Ovary (tissue), 9 donors: Measurements from ENCODE around the gene HNF1A. TPM values are rescaled to one million over a fixed set of nuclear protein-coding genes. Genes with fewer than 3 reads are reported as not detected.

Source experiments
- DNase-seq, 5 donors: peaks; one replicate each; pipeline ENCODE4 v3.0.0-alpha.2; 2019 to 2020
- H3K27ac ChIP-seq, 2 donors: fragments of 200-600 bp; one replicate each; pipeline versions ENCODE4 v1.5.1 to v1.8.0; 2019 to 2022
- H3K27me3 ChIP-seq: fragments of 200-600 bp; one replicate; pipeline ENCODE4 v1.8.0; 2022
- H3K36me3 ChIP-seq: fragments of 200-600 bp; sonication (generic); one replicate; pipeline ENCODE4 v1.5.1; 2019
- H3K4me1 ChIP-seq: one replicate; pipeline ENCODE4 v1.8.1; 2013; ENCODE audit warnings: mild to moderate bottlenecking, moderate library complexity; ENCODE audit not compliant: insufficient read depth
- H3K4me3 ChIP-seq: fragments of 200-600 bp; sonication (generic); one replicate; pipeline ENCODE4 v1.5.1; 2017
- H3K9me3 ChIP-seq, 2 donors: fragments of 200-600 bp in 1 of 2; sonication (generic) in 1 of 2; one replicate each; pipeline versions ENCODE4 v1.5.1 to v1.8.1; 2013 to 2019; ENCODE audit warnings: mild to moderate bottlenecking in 1 of 2, moderate library complexity in 1 of 2
- EP300 ChIP-seq: sonication (generic); formaldehyde crosslinking; IDR thresholded peaks from one replicate; pipeline ENCODE4 v1.6.1; 2017; ENCODE audit warnings: antibody characterized with exemption
- POLR2A ChIP-seq: fragments of 450-650 bp; IDR thresholded peaks from one replicate; pipeline ENCODE4 v1.6.1; 2017; ENCODE audit warnings: antibody characterized with exemption, mild to moderate bottlenecking, moderate library complexity
- WGBS, 3 donors: extraction: QIAGEN DNeasy Blood & Tissue Kit in 1 of 3; methylation state at CpG; one replicate each; pipeline versions ENCODE4 v1.1.5 to v1.1.7; 2013 to 2017; 5-methylcytosine and 5-hydroxymethylcytosine counted together
- intact Hi-C, 4 donors: fragments of 100-400 bp; cut with DNase I; formaldehyde crosslinking; loops; one replicate each; pipeline versions ENCODE4 v1.11.0 to v1.15.1; 2022 to 2023
- polyA plus RNA-seq, 2 donors: library from polyadenylated mRNA; stranded (reverse); fragments of 200-250 nt in 1 of 2; fragments of 350-450 nt in 1 of 2; fragmentation: Illumina TruSeq in 1 of 2; extraction: RNeasy Lipid Tissue Mini Kit (QIAGEN cat#74804) in 1 of 2; gene quantifications; one replicate each; pipeline ENCODE4 v1.2.3, GENCODE V29; 2013 to 2014
- total RNA-seq, 7 donors: library from RNA; depleted of rRNA in 2 of 7; stranded (reverse); fragments of >200 nt in 2 of 7; fragmentation: NEBNext Ultra II Directional in 3 of 7; extraction: Animal tissue kit (Norgen Biotek cat#: 25700) in 3 of 7; gene quantifications; one replicate each; pipeline versions ENCODE4 v1.1.0 to v1.2.4, GENCODE V29; 2016 to 2023
- TF ChIP-seq, protein P1 (sequence below), 3 donors: fragments of 450-650 bp in 2 of 3; fragments of 200-600 bp in 1 of 3; IDR thresholded peaks; one replicate each; pipeline versions ENCODE4 v1.5.1 to v1.8.0; 2016 to 2022; ENCODE audit warnings: antibody characterized with exemption in 3 of 3, mild to moderate bottlenecking in 1 of 3
- donor health status: DM: no; HTN: no; CAD: no; lungs with moderate emphysema.
- donor health status: DM: no; HTN: no; CAD: no.
- donor health status: Bipolar disorder and iron deficiency.
- donor health status: DM: yes; HTN: yes; CAD: no.
- donor health status: DM: no; HTN: no; CAD: no.
- donor health status: DM: yes; HTN: yes; CAD: no.

Gene HNF1A
- total and polyA plus RNA-seq, 9 donors: 0.10 to 1.4 (median 0.17) TPM; not detected in 5

DNA sequence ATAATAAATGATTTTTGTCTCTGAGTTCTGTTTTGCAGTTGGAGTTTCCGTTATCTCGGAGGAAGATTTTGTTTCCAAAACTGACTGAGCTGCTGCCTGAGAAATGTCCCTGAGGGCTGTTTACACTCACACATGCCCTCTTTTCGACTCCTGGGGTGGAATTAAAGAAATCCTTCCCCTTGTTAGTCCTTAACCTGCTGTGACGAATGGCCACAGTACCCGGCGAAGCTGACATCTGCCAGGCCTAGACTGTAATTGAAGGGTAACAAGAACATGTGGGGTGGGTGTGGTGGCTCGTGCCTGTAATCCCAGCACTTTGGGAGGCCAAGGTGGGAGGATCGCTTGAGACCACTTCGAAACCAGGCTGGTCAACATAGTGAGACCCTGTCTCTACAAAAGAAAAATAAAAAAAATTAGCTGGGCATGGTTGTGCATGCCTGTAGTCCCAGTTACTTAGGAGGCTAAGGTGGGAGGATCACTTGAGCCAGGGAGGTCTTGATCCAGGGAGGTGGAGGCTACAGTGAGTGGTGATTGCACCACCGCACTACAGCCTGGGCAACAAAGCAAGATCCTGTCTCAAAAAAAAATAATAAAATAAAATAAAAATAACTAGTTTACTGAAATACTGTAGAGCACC, 52.4 kb downstream of the HNF1A start:
- Histone ChIP-seq H3K4me1 (no peaks in the 10 kb centered on the region), H3K27me3 (no peaks in the 10 kb centered on the region), H3K4me3 (no peak overlapping the region), H3K9me3 (no peaks in the 10 kb centered on the region), H3K27ac (no peak overlapping the region), H3K36me3 (no peaks in the 10 kb centered on the region)
- TF ChIP-seq EP300 (no peak), POLR2A (no peak)
- TF ChIP-seq, protein P1, sequence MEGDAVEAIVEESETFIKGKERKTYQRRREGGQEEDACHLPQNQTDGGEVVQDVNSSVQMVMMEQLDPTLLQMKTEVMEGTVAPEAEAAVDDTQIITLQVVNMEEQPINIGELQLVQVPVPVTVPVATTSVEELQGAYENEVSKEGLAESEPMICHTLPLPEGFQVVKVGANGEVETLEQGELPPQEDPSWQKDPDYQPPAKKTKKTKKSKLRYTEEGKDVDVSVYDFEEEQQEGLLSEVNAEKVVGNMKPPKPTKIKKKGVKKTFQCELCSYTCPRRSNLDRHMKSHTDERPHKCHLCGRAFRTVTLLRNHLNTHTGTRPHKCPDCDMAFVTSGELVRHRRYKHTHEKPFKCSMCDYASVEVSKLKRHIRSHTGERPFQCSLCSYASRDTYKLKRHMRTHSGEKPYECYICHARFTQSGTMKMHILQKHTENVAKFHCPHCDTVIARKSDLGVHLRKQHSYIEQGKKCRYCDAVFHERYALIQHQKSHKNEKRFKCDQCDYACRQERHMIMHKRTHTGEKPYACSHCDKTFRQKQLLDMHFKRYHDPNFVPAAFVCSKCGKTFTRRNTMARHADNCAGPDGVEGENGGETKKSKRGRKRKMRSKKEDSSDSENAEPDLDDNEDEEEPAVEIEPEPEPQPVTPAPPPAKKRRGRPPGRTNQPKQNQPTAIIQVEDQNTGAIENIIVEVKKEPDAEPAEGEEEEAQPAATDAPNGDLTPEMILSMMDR (IDR thresholded peaks at IDR 0.05): no peak
- no peak for DNase-seq
- intact Hi-C loops: no loop called here
- 37 to 52% (median 40%) methylated on average over 10 of the region's 10 CpGs for WGBS, 3 donors

DNA sequence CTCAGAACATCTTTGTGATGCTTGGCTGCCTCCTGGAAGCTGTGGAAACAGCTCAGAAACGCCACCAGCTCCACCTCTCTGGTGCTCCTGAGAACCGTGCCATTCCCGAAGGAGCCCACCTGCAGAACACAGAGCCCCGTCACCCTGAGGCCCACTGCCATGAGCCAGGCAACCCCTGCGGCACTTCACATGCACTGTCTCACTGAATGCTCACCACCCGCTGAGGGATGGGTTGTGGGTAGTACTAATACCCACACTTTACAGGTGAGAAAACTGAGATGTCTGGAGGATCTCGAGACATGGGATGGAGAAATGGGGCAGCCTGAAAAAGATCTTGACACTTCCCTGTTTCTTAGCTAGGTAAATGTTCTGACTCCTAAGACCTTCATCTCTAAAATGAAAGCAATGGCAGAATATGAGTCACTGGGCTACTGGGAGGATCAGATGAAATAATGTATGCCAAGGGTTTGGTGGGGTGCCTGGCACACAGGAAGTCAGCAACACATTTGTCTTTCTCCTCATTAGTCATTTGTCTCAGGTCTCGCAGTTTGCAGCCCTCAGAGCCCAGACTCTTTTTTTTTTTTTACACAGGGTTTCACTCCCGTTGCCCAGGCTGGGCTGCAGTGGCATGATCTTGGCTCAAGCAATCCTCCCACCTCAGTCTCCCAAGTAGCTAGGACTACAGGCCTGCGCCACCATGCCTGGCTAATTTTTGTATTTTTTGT, 55.4 kb downstream of the HNF1A start:
- TF ChIP-seq POLR2A (no peak), EP300 (no peak)
- TF ChIP-seq, protein P1 (IDR thresholded peaks at IDR 0.05): no peak
- intact Hi-C loops: no loop called here
- no peak for DNase-seq

DNA sequence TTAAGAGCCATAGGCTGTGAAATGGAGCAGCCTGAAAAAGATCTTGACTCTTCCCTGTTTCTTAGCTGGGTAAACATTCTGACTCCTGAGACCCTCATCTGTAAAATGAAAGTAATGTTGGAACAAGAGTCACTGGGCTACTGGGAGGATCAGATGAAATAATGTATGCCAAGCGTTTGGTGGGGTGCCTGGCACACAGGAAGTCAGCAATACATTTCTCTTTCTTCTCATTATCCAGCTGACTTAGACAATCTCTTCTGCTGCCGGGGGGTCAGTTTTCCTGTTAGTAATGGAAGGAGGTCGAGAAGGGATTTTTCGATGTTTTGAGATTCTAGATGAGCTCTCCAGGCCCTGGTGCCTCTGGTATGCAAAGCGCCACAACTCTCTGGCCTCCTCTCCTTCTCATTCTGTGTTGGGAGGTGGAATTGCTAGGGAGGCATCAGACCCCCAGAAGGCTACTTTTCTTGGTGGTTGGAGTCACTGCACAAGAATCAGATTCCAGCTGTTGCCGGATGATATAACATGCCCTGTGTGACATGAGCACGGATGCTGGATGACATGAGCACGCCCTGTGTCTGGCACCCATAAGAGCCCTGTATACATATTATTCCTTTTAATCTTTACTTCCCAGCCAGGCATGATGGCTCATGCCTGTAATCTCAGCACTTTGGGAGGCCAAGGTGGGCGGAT, 56.4 kb downstream of the HNF1A start:
- H3K27me3 ChIP-seq: no peaks in the 10 kb centered on the region
- WGBS, 3 donors: 76 to 85% (median 77%) methylated on average over 9 of the region's 9 CpGs
- H3K27ac ChIP-seq: no peak overlapping the region
- intact Hi-C loops: no loop called here
- TF ChIP-seq EP300 (no peak), POLR2A (no peak)
- TF ChIP-seq, protein P1 (IDR thresholded peaks at IDR 0.05): no peak
- H3K9me3 ChIP-seq: no peaks in the 10 kb centered on the region
- H3K4me3 ChIP-seq: no peak overlapping the region
- H3K36me3 ChIP-seq: no peaks in the 10 kb centered on the region
- DNase-seq: no peak
- peaks cover 7% of the 10 kb centered on the region for H3K4me1 ChIP-seq

More for the DNA sequence above, 55.4 kb downstream of the HNF1A start:
- Histone ChIP-seq H3K9me3 (no peaks in the 10 kb centered on the region), H3K36me3 (no peaks in the 10 kb centered on the region), H3K4me3 (no peak overlapping the region), H3K27ac (no peak overlapping the region), H3K4me1 (peaks cover 3% of the 10 kb centered on the region), H3K27me3 (no peaks in the 10 kb centered on the region)
- WGBS, 3 donors: 90 to 93% (median 91%) methylated on average over 10 of the region's 10 CpGs

DNA sequence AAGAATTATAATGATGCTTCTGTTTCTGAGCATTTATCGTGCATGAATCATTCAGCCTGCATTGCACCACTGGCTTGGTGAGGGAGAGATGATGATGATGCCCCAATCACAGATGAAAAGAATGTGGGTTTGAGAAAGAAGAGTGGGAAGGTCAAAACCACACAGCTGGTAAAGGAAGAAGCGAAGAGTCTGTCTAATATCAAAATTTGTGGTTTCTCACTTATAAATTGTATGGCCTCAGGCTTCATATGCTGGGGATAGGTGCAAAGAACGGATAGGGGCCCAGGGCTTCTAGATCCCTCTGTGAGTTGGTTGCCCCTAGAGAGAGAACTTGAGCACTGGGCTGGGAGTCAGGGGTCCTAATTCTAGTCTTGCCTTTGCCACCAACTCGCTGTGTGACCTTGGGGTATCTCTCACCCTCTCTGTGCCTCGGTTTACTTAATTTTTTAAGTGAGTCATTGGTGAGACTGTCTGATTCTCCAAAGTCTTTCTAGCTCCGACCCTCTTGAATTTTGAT, 58.5 kb downstream of the HNF1A start:
- Histone ChIP-seq H3K4me3 (no peak overlapping the region), H3K9me3 (no peaks in the 10 kb centered on the region), H3K36me3 (no peaks in the 10 kb centered on the region), H3K27me3 (no peaks in the 10 kb centered on the region), H3K27ac (no peak overlapping the region), H3K4me1 (peaks cover 7% of the 10 kb centered on the region)
- intact Hi-C loops: no loop called here
- TF ChIP-seq, protein P1 (IDR thresholded peaks at IDR 0.05): no peak
- TF ChIP-seq POLR2A: no peak
- 69 to 85% (median 81%) methylated on average over 6 of the region's 6 CpGs for WGBS, 3 donors
- DNase-seq: no peak
